ENCODE results near the gene KCNK3.

Gene KCNK3

DNA sequence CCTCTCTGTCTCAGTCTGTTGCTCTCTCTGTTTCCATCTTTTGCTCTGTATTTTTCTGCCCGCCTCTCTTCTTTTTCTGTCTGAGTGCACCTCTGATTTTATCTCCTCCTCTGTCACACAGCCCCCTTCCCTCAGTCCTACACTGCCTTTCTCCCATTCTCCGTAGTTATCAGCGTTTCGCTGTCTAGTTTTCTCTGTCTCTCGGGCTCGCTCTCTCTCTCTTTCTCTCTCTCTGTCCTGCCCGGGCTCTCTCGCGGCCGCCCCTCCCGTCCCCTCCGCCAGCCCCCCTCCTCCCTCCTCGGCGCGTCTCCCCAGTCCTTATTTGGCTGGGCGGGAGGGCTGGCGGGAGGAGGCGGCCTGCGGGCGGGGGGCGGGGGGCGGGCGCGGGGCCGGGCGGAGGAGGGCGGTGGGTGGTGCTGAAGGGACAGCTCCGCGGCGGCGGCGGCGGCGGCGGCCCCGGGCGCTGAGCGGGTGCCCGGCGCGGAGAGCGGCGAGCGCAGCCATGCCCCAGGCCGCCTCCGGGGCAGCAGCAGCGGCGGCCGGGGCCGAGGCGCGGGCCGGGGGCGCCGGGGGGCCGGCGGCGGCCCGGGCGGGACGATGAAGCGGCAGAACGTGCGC is at the start of gene KCNK3:
Gene KCNK3 (plus strand): TSS at position 444 of the 618 bp plus-strand sequence. CDS start 154 bp downstream, at position 598.
- peak within 1 kb of the TSS in 8 of 11 experiments; percentile 71 to 94 (median 86); a peak in 16 of 22 replicates for H3K27ac ChIP-seq
- peaks cover 37 to 87% (median 75%) of the 10 kb centered on the region in 10 experiments for H3K4me1 ChIP-seq
- H3K4me2 ChIP-seq = peak within 1 kb of the TSS; percentile 98 to 100 (median 100)
- H4K20me1 ChIP-seq = peaks cover 0 to 33% (median 13%) of the 10 kb centered on the region in 11 experiments; a peak in 14 of 22 replicates
- H3K4me3 ChIP-seq = peak within 1 kb of the TSS; percentile 49 to 70 (median 63)
- peaks cover 18 to 30% (median 24%) of the 10 kb centered on the region in 11 experiments for H3K27me3 ChIP-seq
- H3K36me3 ChIP-seq = no peaks in the 10 kb centered on the region
- peak within 1 kb of the TSS in 9 of 11 experiments; percentile 24 to 85 (median 76); a peak in 16 of 22 replicates for H3K9ac ChIP-seq
- no peaks in the 10 kb centered on the region for H3K9me3 ChIP-seq (replicated peaks in 1 of 11)
- TF ChIP-seq Cebpa-rat (IDR thresholded peaks at IDR 0.05) = no peak

- H3K27ac ChIP-seq = no peak overlapping the region
- no peak for TF ChIP-seq Cebpa-rat (IDR thresholded peaks at IDR 0.05)
- H3K9ac ChIP-seq = no peak overlapping the region
- peaks cover 7 to 27% (median 16%) of the 10 kb centered on the region in 10 experiments for H3K4me1 ChIP-seq
- H4K20me1 ChIP-seq = no peaks in the 10 kb centered on the region
- no peak overlapping the region for H3K4me2 ChIP-seq
- H3K9me3 ChIP-seq (replicated peaks in 1 of 11) = no peaks in the 10 kb centered on the region
- H3K27me3 ChIP-seq = no peaks in the 10 kb centered on the region
- no peak overlapping the region for H3K4me3 ChIP-seq
- no peaks in the 10 kb centered on the region for H3K36me3 ChIP-seq
Observed at GRCh38 chr2:26644188-26644835, 48.2 kb upstream of the KCNK3 start.

DNA sequence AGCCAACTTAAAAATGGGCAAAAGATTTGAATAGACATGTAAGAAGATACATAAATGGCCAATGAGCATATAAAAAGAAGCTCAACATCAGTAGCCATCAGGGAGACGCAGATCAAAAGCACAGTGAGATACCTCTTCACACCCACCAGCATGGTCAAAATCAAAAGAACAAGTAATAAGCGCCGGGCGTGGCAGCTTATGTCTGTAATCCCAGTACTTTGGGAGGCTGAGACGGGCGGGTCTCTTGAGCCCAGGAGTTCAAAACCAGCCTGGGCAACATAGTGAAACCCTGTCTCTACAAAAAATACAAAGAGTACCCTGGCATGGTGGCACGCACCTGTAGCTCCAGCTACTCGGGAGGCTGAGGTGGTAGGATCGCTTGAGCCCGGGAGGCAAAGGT is 46.8 kb upstream of the KCNK3 start:
- Histone ChIP-seq H3K9ac (no peak overlapping the region), H3K36me3 (no peaks in the 10 kb centered on the region), H3K4me2 (0 out of 22 replicates have a peak overlapping the region, but pooled peaks of 3 of the 11 experiments have one; percentile 11 to 30 (median 29)), H3K9me3 (replicated peaks in 1 of 11) (no peaks in the 10 kb centered on the region), H3K27ac (no peak overlapping the region), H3K4me1 (peaks cover 0 to 20% (median 9%) of the 10 kb centered on the region in 10 experiments; a peak in 14 of 20 replicates), H3K4me3 (no peak overlapping the region), H3K27me3 (no peaks in the 10 kb centered on the region), H4K20me1 (no peaks in the 10 kb centered on the region)
- no peak for TF ChIP-seq Cebpa-rat (IDR thresholded peaks at IDR 0.05)

DNA sequence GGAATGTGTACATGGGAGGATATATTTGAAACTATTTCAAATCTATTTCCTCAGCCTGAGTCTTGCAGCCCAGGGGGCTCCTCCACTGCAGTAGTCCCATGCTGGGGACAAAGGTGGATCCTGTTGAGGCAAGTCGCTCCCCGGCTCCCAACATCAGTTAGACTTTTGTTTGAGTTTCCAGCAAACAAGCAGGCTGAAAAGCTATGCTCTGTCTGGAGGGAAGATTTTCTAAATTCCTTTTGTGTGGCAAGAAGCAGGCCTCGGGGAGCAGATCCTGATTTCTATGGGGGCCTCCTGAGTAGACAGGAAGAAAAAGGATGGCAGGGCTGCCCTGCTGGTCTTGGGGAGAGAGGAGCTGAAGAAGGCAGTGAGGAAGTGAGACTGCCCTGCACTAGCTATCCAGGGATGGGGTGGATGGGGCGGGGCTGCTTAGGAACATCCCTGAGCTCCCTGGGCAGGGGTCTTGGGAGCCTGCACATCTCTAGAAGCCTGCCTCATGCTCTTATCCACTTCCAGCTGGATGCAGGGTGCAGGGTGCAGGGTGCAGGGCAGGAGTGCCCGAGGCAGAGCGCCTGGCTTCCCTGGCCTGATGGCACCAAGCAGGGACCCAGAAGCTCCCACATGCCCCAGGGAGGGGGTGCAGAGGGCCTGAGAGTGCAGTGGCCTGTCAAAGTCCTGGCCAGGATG is 45.4 kb upstream of the KCNK3 start:
- peak overlapping the region in 3 of 11 experiments; percentile 18 to 29 (median 22); a peak in 3 of 22 replicates for H3K4me2 ChIP-seq
- no peaks in the 10 kb centered on the region for H3K27me3 ChIP-seq
- H3K27ac ChIP-seq = no peak overlapping the region

GRCh38 chr2:26647981-26648380 is 44.5 kb upstream of the KCNK3 start:
- H3K27me3 ChIP-seq = no peaks in the 10 kb centered on the region
- no peaks in the 10 kb centered on the region for H3K9me3 ChIP-seq (replicated peaks in 1 of 11)
- no peak overlapping the region for H3K4me2 ChIP-seq
- H3K4me3 ChIP-seq = no peak overlapping the region
- no peaks in the 10 kb centered on the region for H4K20me1 ChIP-seq
- H3K9ac ChIP-seq = no peak overlapping the region
- H3K4me1 ChIP-seq = peaks cover 8 to 34% (median 23%) of the 10 kb centered on the region in 10 experiments; a peak in 19 of 20 replicates
- H3K27ac ChIP-seq = no peak overlapping the region
- TF ChIP-seq Cebpa-rat (IDR thresholded peaks at IDR 0.05) = no peak
- no peaks in the 10 kb centered on the region for H3K36me3 ChIP-seq

More for the DNA sequence above, 45.4 kb upstream of the KCNK3 start:
- TF ChIP-seq Cebpa-rat (IDR thresholded peaks at IDR 0.05) = no peak
- no peak overlapping the region for H3K4me3 ChIP-seq
- H3K36me3 ChIP-seq = no peaks in the 10 kb centered on the region
- H3K9ac ChIP-seq = no peak overlapping the region
- H4K20me1 ChIP-seq = no peaks in the 10 kb centered on the region
- H3K9me3 ChIP-seq (replicated peaks in 1 of 11) = no peaks in the 10 kb centered on the region
- peaks cover 2 to 26% (median 14%) of the 10 kb centered on the region in 10 experiments; a peak in 16 of 20 replicates for H3K4me1 ChIP-seq

- TF ChIP-seq Cebpa-rat (IDR thresholded peaks at IDR 0.05) = no peak
- Histone ChIP-seq H3K9ac (no peak overlapping the region), H4K20me1 (no peaks in the 10 kb centered on the region), H3K4me3 (no peak overlapping the region), H3K4me1 (peaks cover 8 to 36% (median 24%) of the 10 kb centered on the region in 10 experiments; a peak in 19 of 20 replicates), H3K36me3 (no peaks in the 10 kb centered on the region), H3K4me2 (no peak overlapping the region), H3K27me3 (no peaks in the 10 kb centered on the region), H3K27ac (no peak overlapping the region), H3K9me3 (replicated peaks in 1 of 11) (no peaks in the 10 kb centered on the region)
Observed at GRCh38 chr2:26648516-26648915, 44.0 kb upstream of the KCNK3 start.

DNA sequence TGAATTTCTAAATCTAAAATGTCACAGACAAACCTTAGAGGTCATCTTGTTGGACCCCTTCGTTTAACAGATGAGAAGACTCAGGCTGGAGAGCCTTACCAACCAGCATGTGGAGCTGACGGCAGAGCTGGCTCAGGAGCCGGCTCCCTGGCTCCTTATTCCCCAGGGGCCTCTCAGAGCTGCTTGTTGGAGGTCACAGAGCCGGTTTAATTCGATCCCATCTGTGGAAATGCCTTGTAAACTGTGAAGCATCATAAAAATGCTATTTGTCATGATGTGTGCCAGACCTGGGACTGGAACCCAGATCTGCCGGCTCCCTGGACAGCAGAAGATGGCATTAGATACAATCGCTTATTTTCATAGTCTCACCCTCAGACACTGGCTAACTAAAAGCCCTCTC is 43.2 kb upstream of the KCNK3 start:
- Histone ChIP-seq H3K4me2 (no peak overlapping the region), H3K9ac (no peak overlapping the region), H3K27ac (no peak overlapping the region), H3K9me3 (replicated peaks in 1 of 11) (no peaks in the 10 kb centered on the region), H3K4me3 (no peak overlapping the region), H3K4me1 (peaks cover 8 to 41% (median 24%) of the 10 kb centered on the region in 10 experiments), H3K27me3 (no peaks in the 10 kb centered on the region), H4K20me1 (no peaks in the 10 kb centered on the region), H3K36me3 (no peaks in the 10 kb centered on the region)
- no peak for TF ChIP-seq Cebpa-rat (IDR thresholded peaks at IDR 0.05)

- Histone ChIP-seq H4K20me1 (no peaks in the 10 kb centered on the region), H3K4me2 (peak overlapping the region in 1 of 11 experiments; percentile 24; a peak in 1 of 22 replicates), H3K27ac (no peak overlapping the region), H3K4me3 (no peak overlapping the region), H3K9ac (no peak overlapping the region), H3K27me3 (no peaks in the 10 kb centered on the region), H3K4me1 (peaks cover 8 to 46% (median 27%) of the 10 kb centered on the region in 10 experiments), H3K9me3 (replicated peaks in 1 of 11) (no peaks in the 10 kb centered on the region), H3K36me3 (no peaks in the 10 kb centered on the region)
- no peak for TF ChIP-seq Cebpa-rat (IDR thresholded peaks at IDR 0.05)
Observed at GRCh38 chr2:26649992-26650712, 42.4 kb upstream of the KCNK3 start.
